Activated CD4-positive, alpha-beta T cell treated with anti-CD3 and anti-CD28 coated beads, Interleukin-2, amount 10 ng/mL, durations not matched to agents 24 days and 14 days (primary cell): ENCODE data around the gene INTS11. TPM values are rescaled to one million over a fixed set of nuclear protein-coding genes. Genes with fewer than 3 reads are reported as not detected.

Experiments
- DNase-seq: peaks from one replicate; pipeline ENCODE4 v3.0.0; 2022
- H3K27ac Mint-ChIP-seq: one replicate; pipeline ENCODE4 v1.8.0; 2022; ENCODE audit warnings: mild to moderate bottlenecking, mixed read lengths
- H3K27me3 Mint-ChIP-seq: one replicate; pipeline ENCODE4 v1.8.0; 2022; ENCODE audit warnings: mixed read lengths
- H3K36me3 Mint-ChIP-seq: one replicate; pipeline ENCODE4 v1.8.0; 2022; ENCODE audit warnings: low read depth, mild to moderate bottlenecking, mixed read lengths
- H3K4me1 Mint-ChIP-seq: one replicate; pipeline ENCODE4 v1.8.0; 2021; ENCODE audit warnings: mixed read lengths
- H3K4me3 Mint-ChIP-seq: one replicate; pipeline ENCODE4 v1.8.0; 2022; ENCODE audit warnings: mild to moderate bottlenecking, moderate library complexity, mixed read lengths
- H3K9me3 Mint-ChIP-seq: one replicate; pipeline ENCODE4 v1.8.0; 2021; ENCODE audit warnings: mixed read lengths
- intact Hi-C: fragments of 100-400 bp; cut with micrococcal nuclease; formaldehyde crosslinking; loops from one replicate; pipeline ENCODE4 v1.15.1; 2023
- total RNA-seq: library from RNA; stranded (reverse); gene quantifications from 2 replicates; pipeline ENCODE4 v1.2.3, GENCODE V29; 2022

The INTS11 gene
- total RNA-seq, 1 donor from 2014 or later: 145 TPM

- Mint-ChIP-seq H3K27ac (no peak overlapping the region), H3K4me3 (peak overlapping the region; percentile 21), H3K36me3 (peaks cover 36% of the 10 kb centered on the region), H3K9me3 (no peaks in the 10 kb centered on the region), H3K27me3 (no peaks in the 10 kb centered on the region), H3K4me1 (peaks cover 2% of the 10 kb centered on the region)
- DNase-seq: no peak
- intact Hi-C loops: no loop called here
Observed at GRCh38 chr1:1312450-1313314, 11.8 kb downstream of the INTS11 start.

- Mint-ChIP-seq H3K27me3 (no peaks in the 10 kb centered on the region), H3K4me3 (no peak overlapping the region), H3K4me1 (peaks cover 10% of the 10 kb centered on the region), H3K36me3 (peaks cover 30% of the 10 kb centered on the region), H3K9me3 (no peaks in the 10 kb centered on the region), H3K27ac (no peak overlapping the region)
- no peak for DNase-seq
- intact Hi-C loops: no loop called here
Observed at GRCh38 chr1:1311107-1312104, 13.1 kb downstream of the INTS11 start.

DNA sequence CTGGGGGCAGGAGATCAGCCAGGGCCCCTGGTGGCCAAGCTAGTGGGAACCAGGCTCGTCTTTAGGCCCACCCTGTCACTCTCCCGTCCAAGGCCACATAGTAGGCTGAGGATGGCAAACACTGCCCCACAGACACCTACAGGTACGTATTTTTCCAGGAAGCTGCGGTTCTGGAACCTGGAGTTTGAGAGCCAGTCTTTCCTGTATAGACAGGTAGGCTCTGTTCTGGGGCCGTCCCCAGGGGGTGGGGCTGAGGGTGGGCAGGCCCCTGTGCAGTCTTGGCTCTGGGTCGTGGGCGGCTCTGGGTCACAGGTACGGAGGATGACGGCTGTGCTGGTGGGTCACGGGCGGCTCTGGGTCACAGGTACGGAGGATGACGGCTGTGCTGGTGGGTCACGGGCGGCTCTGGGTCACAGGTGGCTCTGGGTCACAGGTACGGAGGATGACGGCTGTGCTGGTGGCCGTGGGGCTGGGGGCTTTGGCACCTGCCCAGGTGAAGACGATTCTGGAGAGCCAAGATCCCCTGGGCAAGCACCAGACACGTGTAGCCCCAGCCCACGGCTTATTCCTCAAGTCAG lies 13.9 kb downstream of the INTS11 start:
- peak overlapping the region; percentile 43 for H3K4me3 Mint-ChIP-seq
- no peak for DNase-seq

GRCh38 chr1:1310109-1310385 lies 14.4 kb downstream of the INTS11 start:
- intact Hi-C loops: no loop called here
- Mint-ChIP-seq H3K36me3 (peaks cover 19% of the 10 kb centered on the region), H3K27me3 (no peaks in the 10 kb centered on the region), H3K27ac (no peak overlapping the region), H3K4me3 (peak overlapping the region; percentile 85), H3K9me3 (no peaks in the 10 kb centered on the region), H3K4me1 (peaks cover 20% of the 10 kb centered on the region)
- no peak for DNase-seq

More for the DNA sequence above, 13.9 kb downstream of the INTS11 start:
- H3K36me3 Mint-ChIP-seq: peaks cover 23% of the 10 kb centered on the region
- H3K27me3 Mint-ChIP-seq: no peaks in the 10 kb centered on the region
- H3K9me3 Mint-ChIP-seq: no peaks in the 10 kb centered on the region
- no peak overlapping the region for H3K27ac Mint-ChIP-seq
- H3K4me1 Mint-ChIP-seq: peaks cover 17% of the 10 kb centered on the region
- intact Hi-C loops: no loop called here

DNA sequence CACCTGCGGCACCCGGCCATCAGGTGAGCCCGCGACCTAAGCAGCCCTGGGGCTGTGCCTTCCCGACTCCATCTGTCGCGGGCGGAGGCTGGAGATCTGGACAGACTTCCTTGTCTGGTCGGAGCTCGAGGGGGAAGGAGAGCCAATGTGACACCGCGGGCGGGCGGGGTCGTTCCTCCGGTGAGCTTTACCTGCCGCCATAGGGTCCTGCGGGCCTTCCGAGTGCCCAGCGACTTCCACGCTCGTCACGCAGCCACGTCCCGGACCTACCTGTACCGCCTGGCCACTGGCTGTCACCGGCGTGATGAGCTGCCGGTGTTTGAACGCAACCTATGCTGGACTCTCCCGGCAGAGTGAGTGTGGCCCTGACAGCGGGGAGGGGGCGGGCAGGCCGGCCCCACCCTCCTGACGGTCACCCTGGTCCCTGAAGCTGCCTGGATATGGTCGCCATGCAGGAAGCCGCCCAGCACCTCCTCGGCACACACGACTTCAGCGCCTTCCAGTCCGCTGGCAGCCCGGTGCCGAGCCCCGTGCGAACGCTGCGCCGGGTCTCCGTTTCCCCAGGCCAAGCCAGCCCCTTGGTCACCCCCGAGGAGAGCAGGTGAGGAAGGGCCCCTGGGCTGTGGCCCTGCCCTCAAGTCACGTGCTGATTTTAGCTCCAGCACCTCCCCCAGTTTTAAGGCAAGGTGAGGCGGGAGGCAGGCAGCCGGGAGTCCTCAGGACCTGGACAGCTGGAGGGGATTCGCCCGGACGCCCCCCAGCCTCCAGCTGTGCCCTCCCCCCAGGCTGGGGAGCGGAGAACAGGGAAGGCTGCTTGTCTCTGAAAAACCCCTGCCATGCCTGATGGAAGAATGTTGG lies 15.0 kb downstream of the INTS11 start:
- Mint-ChIP-seq H3K4me3 (peak overlapping the region; percentile 85), H3K27me3 (no peaks in the 10 kb centered on the region), H3K36me3 (peaks cover 16% of the 10 kb centered on the region), H3K4me1 (peaks cover 18% of the 10 kb centered on the region), H3K9me3 (no peaks in the 10 kb centered on the region), H3K27ac (peak overlapping the region; percentile 41)
- DNase-seq: peak; percentile 71
- intact Hi-C loops: loop anchor here (2.0 to 5.0 kb wide), 4 partner anchors 15 to 252 kb away; partner anchors contain the start of genes C1orf159, CPTP, INTS11 and TNFRSF18

GRCh38 chr1:1308756-1309250 lies 15.7 kb downstream of the INTS11 start:
- no peak for DNase-seq
- H3K4me3 Mint-ChIP-seq: peak overlapping the region; percentile 85
- no peaks in the 10 kb centered on the region for H3K27me3 Mint-ChIP-seq
- H3K9me3 Mint-ChIP-seq: no peaks in the 10 kb centered on the region
- intact Hi-C loops: loop anchor here (1.0 to 5.0 kb wide), 5 partner anchors 16 to 252 kb away; partner anchors contain the start of genes AURKAIP1, C1orf159, CPTP and INTS11
- H3K4me1 Mint-ChIP-seq: peaks cover 18% of the 10 kb centered on the region
- H3K27ac Mint-ChIP-seq: peak overlapping the region; percentile 82
- peaks cover 15% of the 10 kb centered on the region for H3K36me3 Mint-ChIP-seq

GRCh38 chr1:1307923-1308755 lies 16.3 kb downstream of the INTS11 start, which contains the start of the genes ACAP3 and PUSL1:
TSS of gene ACAP3 (minus strand) at chr1:1307930. CDS start at chr1:1307815, 115 bp downstream.
TSS of gene PUSL1 (plus strand) at chr1:1308597. CDS start at chr1:1308644, 47 bp downstream.
- Mint-ChIP-seq H3K4me1 (peaks cover 18% of the 10 kb centered on the region), H3K27me3 (no peaks in the 10 kb centered on the region), H3K9me3 (no peaks in the 10 kb centered on the region), H3K4me3 (peak within 1 kb of the TSS; percentile 88), H3K36me3 (peaks cover 8% of the 10 kb centered on the region), H3K27ac (peak within 1 kb of the TSS; percentile 90)
- peak; percentile 96 for DNase-seq
- intact Hi-C loops: loop anchor here (1.0 to 5.0 kb wide), 5 partner anchors 17 to 251 kb away; partner anchors contain the start of genes AURKAIP1, C1orf159, CPTP and INTS11

GRCh38 chr1:1307261-1307922 lies 17.1 kb downstream of the INTS11 start:
- H3K27ac Mint-ChIP-seq: peak overlapping the region; percentile 87
- H3K9me3 Mint-ChIP-seq: no peaks in the 10 kb centered on the region
- peaks cover 5% of the 10 kb centered on the region for H3K36me3 Mint-ChIP-seq
- H3K4me1 Mint-ChIP-seq: peaks cover 18% of the 10 kb centered on the region
- intact Hi-C loops: loop anchor here (5.0 kb wide), 2 partner anchors 100 to 250 kb away; partner anchors contain the start of gene TNFRSF18
- peak overlapping the region; percentile 88 for H3K4me3 Mint-ChIP-seq
- DNase-seq: no peak
- H3K27me3 Mint-ChIP-seq: no peaks in the 10 kb centered on the region

DNA sequence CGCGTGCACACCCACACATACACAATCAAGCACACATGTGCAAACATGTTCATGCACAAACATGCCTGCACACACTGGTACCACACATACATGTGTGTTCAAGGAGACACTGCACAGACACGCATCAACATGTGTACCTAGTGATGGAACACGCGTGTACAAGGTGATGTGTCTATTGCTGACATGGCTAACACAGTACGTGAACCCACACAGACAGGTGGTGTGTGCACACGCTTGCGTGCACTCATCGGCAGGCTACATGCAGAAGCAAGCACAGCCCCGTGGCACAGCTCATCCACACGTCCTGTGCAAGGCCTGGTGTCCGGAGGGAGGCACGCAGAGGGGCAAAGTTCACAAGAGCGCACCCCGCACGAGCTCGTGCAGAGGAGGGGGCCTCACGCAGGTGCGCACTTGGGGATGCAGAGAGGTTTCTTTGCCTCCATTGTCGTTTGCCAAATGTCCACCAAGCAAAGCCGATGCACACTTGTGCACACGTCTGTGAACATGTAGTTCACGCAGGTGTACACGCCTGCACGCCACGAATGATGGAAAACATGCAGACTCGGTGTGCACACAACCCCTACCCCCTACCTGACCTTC lies 17.7 kb downstream of the INTS11 start:
- Mint-ChIP-seq H3K27ac (peak overlapping the region; percentile 87), H3K9me3 (no peaks in the 10 kb centered on the region), H3K4me1 (peaks cover 18% of the 10 kb centered on the region), H3K36me3 (peaks cover 5% of the 10 kb centered on the region), H3K4me3 (peak overlapping the region; percentile 88), H3K27me3 (no peaks in the 10 kb centered on the region)
- DNase-seq: peak; percentile 71
- intact Hi-C loops: loop anchor here (5.0 kb wide), 2 partner anchors 99 to 249 kb away; partner anchors contain the start of gene TNFRSF18

- DNase-seq: peak; percentile 74
- Mint-ChIP-seq H3K27me3 (no peaks in the 10 kb centered on the region), H3K4me1 (peaks cover 18% of the 10 kb centered on the region), H3K27ac (peak overlapping the region; percentile 87), H3K36me3 (peaks cover 5% of the 10 kb centered on the region), H3K9me3 (no peaks in the 10 kb centered on the region), H3K4me3 (peak overlapping the region; percentile 88)
- intact Hi-C loops: loop anchor here (5.0 kb wide), 2 partner anchors 99 to 249 kb away; partner anchors contain the start of gene TNFRSF18
Observed at GRCh38 chr1:1306070-1306660, 18.3 kb downstream of the INTS11 start.
